Type B pancreatic cell (in vitro differentiated cells): ENCODE results near the gene MTHFR. TPM values are rescaled to one million over a fixed set of nuclear protein-coding genes. Genes with fewer than 3 reads are reported as not detected.

Source experiments
- DNase-seq: peaks from one replicate; pipeline ENCODE4 v3.0.0; 2021; ENCODE audit warnings: mixed read lengths; ENCODE audit not compliant: unreplicated experiment; ENCODE audit errors: extremely low spot score
- H3K27ac Mint-ChIP-seq: 2 replicates; pipeline ENCODE4 v1.8.0; 2021; ENCODE audit warnings: mild to moderate bottlenecking, mixed read lengths
- H3K27me3 Mint-ChIP-seq: 2 replicates; pipeline ENCODE4 v1.8.0; 2021; ENCODE audit warnings: mixed read lengths
- H3K36me3 Mint-ChIP-seq: 2 replicates; pipeline ENCODE4 v1.8.0; 2021; ENCODE audit warnings: mixed read lengths
- H3K4me1 Mint-ChIP-seq: one replicate; pipeline ENCODE4 v1.8.0; 2021; ENCODE audit warnings: mixed read lengths; ENCODE audit not compliant: unreplicated experiment
- H3K4me3 Mint-ChIP-seq: 2 replicates; pipeline ENCODE4 v1.8.0; 2021; ENCODE audit warnings: mild to moderate bottlenecking, mixed read lengths
- H3K9me3 Mint-ChIP-seq: 2 replicates; pipeline ENCODE4 v1.8.0; 2021; ENCODE audit warnings: mixed read lengths
- total RNA-seq: library from RNA; stranded (reverse); gene quantifications from 2 replicates; pipeline ENCODE4 v1.2.1, GENCODE V29; 2021; ENCODE audit warnings: low replicate concordance
- TF ChIP-seq, protein P1 (sequence below): fragments of 200-600 bp; sonication (generic); conservative IDR thresholded peaks from 2 replicates; pipeline ENCODE4 v1.5.0; 2021; ENCODE audit warnings: antibody characterized with exemption, mild to moderate bottlenecking

The MTHFR gene
- total RNA-seq, 1 donor from 2014 or later = 30.1 TPM

DNA sequence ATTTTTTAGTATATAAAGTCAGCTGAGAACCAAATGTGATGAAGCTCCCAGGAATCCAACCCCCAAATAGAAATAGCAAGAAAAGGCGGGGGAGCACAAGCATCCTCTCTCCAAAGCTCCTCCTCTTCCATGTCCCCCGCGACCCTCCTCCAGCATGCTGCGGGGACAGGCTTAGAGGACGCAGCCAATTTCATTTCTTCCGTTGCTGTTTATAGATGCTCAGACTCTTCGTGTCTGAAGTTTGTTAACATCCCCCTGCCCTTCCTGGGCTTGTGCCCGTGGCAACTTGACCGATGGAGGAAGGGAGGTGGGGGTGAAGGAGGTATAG is 42.6 kb upstream of the MTHFR start:
- Mint-ChIP-seq H3K4me1 (no peaks in the 10 kb centered on the region), H3K36me3 (peaks cover 15% of the 10 kb centered on the region), H3K27me3 (peaks cover 9% of the 10 kb centered on the region), H3K4me3 (no peak overlapping the region), H3K9me3 (no peaks in the 10 kb centered on the region), H3K27ac (no peak overlapping the region)
- no peak for DNase-seq
- TF ChIP-seq, protein P1, sequence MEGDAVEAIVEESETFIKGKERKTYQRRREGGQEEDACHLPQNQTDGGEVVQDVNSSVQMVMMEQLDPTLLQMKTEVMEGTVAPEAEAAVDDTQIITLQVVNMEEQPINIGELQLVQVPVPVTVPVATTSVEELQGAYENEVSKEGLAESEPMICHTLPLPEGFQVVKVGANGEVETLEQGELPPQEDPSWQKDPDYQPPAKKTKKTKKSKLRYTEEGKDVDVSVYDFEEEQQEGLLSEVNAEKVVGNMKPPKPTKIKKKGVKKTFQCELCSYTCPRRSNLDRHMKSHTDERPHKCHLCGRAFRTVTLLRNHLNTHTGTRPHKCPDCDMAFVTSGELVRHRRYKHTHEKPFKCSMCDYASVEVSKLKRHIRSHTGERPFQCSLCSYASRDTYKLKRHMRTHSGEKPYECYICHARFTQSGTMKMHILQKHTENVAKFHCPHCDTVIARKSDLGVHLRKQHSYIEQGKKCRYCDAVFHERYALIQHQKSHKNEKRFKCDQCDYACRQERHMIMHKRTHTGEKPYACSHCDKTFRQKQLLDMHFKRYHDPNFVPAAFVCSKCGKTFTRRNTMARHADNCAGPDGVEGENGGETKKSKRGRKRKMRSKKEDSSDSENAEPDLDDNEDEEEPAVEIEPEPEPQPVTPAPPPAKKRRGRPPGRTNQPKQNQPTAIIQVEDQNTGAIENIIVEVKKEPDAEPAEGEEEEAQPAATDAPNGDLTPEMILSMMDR = no peak

DNA sequence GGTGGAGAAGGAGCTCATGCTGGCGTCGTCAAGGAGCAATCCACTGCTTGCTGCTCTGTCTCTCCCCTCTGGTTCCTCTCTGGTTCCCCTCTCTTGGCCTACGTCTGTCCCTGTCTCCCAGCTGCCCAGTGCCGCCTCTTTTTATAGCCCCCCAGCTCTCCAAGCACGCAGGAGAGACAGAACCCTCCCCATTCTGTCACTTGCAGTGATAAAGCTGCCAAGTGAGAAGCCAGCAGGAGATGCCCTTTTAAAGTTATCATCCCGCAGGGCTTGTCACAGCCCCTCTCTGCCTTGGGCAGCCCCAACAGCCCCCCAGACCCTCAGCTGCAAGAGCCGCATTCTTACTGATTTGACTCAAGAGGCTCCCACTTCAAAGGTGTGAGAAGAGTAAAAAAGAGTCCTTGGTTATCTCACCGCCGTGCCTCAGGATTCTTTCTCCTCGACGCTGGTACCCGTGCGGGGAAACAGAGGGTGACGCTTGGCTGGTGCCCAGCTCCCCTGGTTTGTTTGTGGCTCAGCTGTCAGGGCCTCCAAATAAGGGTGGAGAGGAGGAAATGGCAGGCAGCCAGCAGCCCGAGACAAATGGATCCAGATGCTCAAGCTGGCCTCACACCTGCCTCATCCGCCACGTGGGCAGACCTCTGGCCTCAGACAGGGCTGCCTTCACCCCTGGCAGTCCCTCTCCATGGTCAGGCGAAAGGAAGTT is 42.1 kb upstream of the MTHFR start, which contains the start of gene NPPA:
TSS of gene NPPA (minus strand) at position 117 of the 706 bp plus-strand sequence. CDS start at position 18, 99 bp downstream.
- H3K27ac Mint-ChIP-seq = no peak within 1 kb of the TSS
- no peaks in the 10 kb centered on the region for H3K9me3 Mint-ChIP-seq
- TF ChIP-seq, protein P1 = no peak
- H3K27me3 Mint-ChIP-seq = peaks cover 5% of the 10 kb centered on the region
- H3K36me3 Mint-ChIP-seq = peaks cover 15% of the 10 kb centered on the region
- H3K4me1 Mint-ChIP-seq = no peaks in the 10 kb centered on the region
- H3K4me3 Mint-ChIP-seq = no peak within 1 kb of the TSS
- no peak for DNase-seq

DNA sequence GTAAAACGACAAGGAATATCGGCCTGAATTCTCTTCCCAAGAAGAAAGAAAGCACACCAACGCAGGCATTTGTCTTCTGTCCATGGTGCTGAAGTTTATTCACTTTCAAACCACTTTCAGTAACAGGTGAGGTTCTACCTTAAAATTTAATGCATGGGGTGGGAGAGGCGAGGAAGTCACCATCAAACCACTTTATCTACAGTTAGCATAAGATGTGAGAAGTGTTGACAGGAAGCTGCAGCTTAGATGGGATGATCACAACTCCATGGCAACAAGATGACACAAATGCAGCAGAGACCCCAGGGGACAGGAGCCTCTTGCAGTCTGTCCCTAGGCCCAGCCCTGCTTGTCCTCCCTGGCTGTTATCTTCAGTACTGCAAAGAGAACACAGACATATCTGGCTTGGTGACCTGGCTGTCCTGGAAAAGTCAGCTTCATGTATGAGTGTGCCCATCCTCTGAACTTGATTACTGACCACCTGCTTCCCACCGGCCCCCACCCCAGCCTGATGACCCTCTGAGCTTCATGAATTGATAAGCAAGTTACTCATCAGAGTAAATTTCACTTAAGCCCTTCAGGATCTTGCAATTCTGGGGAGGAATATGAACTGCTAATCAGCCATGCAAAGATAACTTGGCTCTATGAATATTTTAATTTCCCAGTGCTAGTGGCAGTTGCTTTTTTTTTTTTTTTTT is 40.0 kb upstream of the MTHFR start:
- DNase-seq = no peak
- no peak overlapping the region for H3K27ac Mint-ChIP-seq
- TF ChIP-seq, protein P1 = no peak
- no peaks in the 10 kb centered on the region for H3K9me3 Mint-ChIP-seq
- H3K27me3 Mint-ChIP-seq = no peaks in the 10 kb centered on the region
- peaks cover 18% of the 10 kb centered on the region for H3K36me3 Mint-ChIP-seq
- no peak overlapping the region for H3K4me3 Mint-ChIP-seq
- H3K4me1 Mint-ChIP-seq = no peaks in the 10 kb centered on the region

DNA sequence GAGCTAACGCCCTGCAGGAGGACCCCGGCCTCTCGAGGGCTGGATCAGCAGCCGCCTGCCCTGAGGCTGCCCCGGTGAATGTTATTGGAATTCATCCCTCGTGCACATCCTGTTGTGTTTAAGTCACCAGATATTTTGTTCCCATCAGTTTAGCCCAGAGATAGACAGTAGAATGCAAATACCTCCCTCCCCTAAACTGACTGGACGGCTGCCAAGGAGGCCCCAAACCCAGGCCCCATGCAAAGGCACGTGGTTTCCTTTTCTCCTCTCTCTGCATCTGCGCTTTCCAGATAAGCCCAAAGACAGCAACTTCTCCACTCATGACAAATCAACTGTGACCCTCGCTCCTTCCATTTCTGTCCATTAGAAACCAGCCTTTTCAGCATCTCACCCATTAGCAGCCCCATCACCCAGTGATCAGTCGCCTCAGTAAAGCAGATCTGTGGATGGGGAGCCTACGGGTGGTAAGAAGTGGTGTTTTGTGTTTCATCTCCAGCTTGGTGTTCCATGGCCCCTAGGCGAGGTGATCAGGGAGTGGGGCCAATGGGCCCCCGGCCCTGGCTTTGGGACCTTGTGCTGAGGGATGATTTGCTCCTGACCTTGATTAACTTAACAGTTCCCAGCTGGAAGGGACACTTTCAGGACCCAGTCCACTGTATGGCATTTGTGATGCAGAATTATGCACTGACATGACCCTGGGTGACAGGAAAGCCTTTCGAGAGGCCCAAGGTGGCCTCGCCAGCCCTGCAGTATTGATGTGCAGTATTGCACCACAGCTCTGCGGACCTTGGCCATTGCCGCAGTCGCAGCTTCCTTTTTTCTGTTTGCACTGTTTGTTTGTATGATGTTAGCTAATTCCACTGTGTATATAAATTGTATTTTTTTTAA is 36.6 kb upstream of the MTHFR start:
- no peaks in the 10 kb centered on the region for H3K27me3 Mint-ChIP-seq
- no peaks in the 10 kb centered on the region for H3K4me1 Mint-ChIP-seq
- H3K9me3 Mint-ChIP-seq = no peaks in the 10 kb centered on the region
- TF ChIP-seq, protein P1 = no peak
- H3K27ac Mint-ChIP-seq = no peak overlapping the region
- peaks cover 23% of the 10 kb centered on the region for H3K36me3 Mint-ChIP-seq
- H3K4me3 Mint-ChIP-seq = no peak overlapping the region
- DNase-seq = no peak

DNA sequence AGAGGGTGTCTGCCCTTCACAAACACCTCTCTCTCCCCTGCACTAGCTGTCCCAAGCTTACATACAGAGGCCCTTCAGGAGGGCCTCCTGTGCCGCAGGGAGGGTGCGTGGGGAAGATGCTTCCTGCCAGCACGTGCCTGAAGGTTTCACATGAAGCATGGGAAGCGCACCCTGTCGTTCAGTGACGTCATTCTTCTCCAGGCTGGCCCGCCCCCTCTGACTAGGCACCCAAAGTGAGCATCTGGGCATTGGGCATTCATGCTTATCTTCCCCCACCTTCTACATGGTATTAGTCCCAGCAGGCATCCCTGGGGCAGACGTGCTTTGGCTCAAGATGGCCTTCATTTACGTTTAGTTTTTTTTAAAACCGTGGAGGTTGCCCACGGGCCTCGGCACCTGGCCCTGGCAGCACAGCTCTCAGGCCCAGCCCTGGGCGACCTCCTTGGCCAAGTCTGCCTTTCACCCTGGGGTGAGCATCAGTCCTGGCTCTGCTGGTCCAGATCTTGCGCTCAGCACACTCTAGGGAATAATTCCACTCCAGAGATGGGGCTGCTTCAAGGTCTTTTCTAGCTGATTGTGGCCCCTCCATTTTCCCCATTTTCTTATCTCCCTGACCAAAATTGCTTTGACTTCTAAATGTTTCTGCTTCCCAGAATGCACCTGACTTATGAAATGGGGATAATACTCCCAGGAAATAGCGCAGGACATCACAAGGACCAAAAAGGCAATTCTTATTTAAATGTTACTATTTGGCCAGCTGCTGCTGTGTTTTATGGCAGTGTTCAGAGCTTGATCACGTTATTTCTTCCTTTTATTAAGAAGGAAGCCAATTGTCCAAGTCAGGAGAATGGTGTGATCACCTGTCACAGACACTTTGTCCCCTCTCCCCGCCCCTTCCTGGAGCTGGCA is 35.7 kb upstream of the MTHFR start:
- no peaks in the 10 kb centered on the region for H3K9me3 Mint-ChIP-seq
- no peak overlapping the region for H3K27ac Mint-ChIP-seq
- H3K4me1 Mint-ChIP-seq = no peaks in the 10 kb centered on the region
- peaks cover 23% of the 10 kb centered on the region for H3K36me3 Mint-ChIP-seq
- no peaks in the 10 kb centered on the region for H3K27me3 Mint-ChIP-seq
- DNase-seq = no peak
- TF ChIP-seq, protein P1 = no peak
- no peak overlapping the region for H3K4me3 Mint-ChIP-seq
